Stomach (tissue), 9 donors: ENCODE data around the gene SURF6. TPM values are rescaled to one million over a fixed set of nuclear protein-coding genes. Genes with fewer than 3 reads are reported as not detected.
A peak's percentile ranks its signal among the peaks of the same experiment; 100 is the strongest.

Experiments used
- DNase-seq, 2 donors: peaks; one replicate each; pipeline versions ENCODE4 v3.0.0 to v3.0.0-alpha.2; 2013 to 2019
- H3K27ac ChIP-seq, 5 donors: fragments of 200-600 bp in 4 of 5; sonication (generic) in 4 of 5; one replicate each; pipeline ENCODE4 v1.5.1; 2013 to 2019; ENCODE audit warnings: mild to moderate bottlenecking in 1 of 5, moderate library complexity in 1 of 5
- H3K27me3 ChIP-seq, 3 donors: fragments of 200-600 bp; sonication (generic); one replicate each; pipeline ENCODE4 v1.5.1; 2017 to 2019; ENCODE audit warnings: mixed run types in 1 of 3
- H3K36me3 ChIP-seq, 4 donors: fragments of 200-600 bp; sonication (generic); 1 replicate in 3 of 4; 2 replicates in 1 of 4; pipeline ENCODE4 v1.5.1; 2016 to 2019
- H3K4me1 ChIP-seq, 4 donors: fragments of 200-600 bp; sonication (generic); one replicate each; pipeline ENCODE4 v1.5.1; 2016 to 2019
- H3K4me3 ChIP-seq, 4 donors: fragments of 200-600 bp; sonication (generic) in 3 of 4; one replicate each; pipeline ENCODE4 v1.5.1; 2016 to 2019; ENCODE audit warnings: mild to moderate bottlenecking in 1 of 4
- H3K9me3 ChIP-seq, 4 donors: fragments of 200-600 bp; sonication (generic); one replicate each; pipeline ENCODE4 v1.5.1; 2016 to 2019
- EP300 ChIP-seq: sonication (generic); formaldehyde crosslinking; IDR thresholded peaks from one replicate; pipeline ENCODE4 v1.6.1; 2017; ENCODE audit warnings: antibody characterized with exemption
- POLR2A ChIP-seq, 4 donors: fragments of 450-650 bp; IDR thresholded peaks; one replicate each; pipeline ENCODE4 v1.6.1; 2016; ENCODE audit warnings: antibody characterized with exemption in 4 of 4, control low read depth in 2 of 4, mild to moderate bottlenecking in 1 of 4, moderate library complexity in 1 of 4
- POLR2AphosphoS5 ChIP-seq, 3 donors: sonication (generic); formaldehyde crosslinking; IDR thresholded peaks; one replicate each; pipeline ENCODE4 v1.6.1; 2016; ENCODE audit warnings: antibody characterized with exemption in 3 of 3
- WGBS, 5 donors: extraction: QIAGEN DNeasy Blood & Tissue Kit in 3 of 5; methylation state at CpG; one replicate each; pipeline versions ENCODE4 v1.1.5 to v1.1.7; 2013 to 2018; 5-methylcytosine and 5-hydroxymethylcytosine counted together
- intact Hi-C: fragments of 100-400 bp; cut with DNase I; formaldehyde crosslinking; loops from one replicate; pipeline ENCODE4 v1.15.1; 2023; ENCODE audit warnings: low total_unique reads
- polyA plus RNA-seq, 3 donors: library from polyadenylated mRNA; stranded (reverse); fragments of 200-250 nt; gene quantifications; one replicate each; pipeline ENCODE4 v1.2.3, GENCODE V29; 2013
- total RNA-seq, 5 donors: library from RNA; depleted of rRNA; stranded (reverse); fragments of >200 nt; gene quantifications; one replicate each; pipeline versions ENCODE4 v1.1.0 to v1.2.3, GENCODE V29; 2014 to 2016
- TF ChIP-seq, protein P1 (sequence below), 7 experiments: fragments of 450-650 bp in 4 of 7; fragments of 200-600 bp in 3 of 7; sonication (generic) in 3 of 7; IDR thresholded peaks; one replicate each; pipeline ENCODE4 v1.5.1; 2016 to 2019; ENCODE audit warnings: antibody characterized with exemption in 7 of 7, control low read depth in 2 of 7, mild to moderate bottlenecking in 1 of 7
- donor health status: healthy with polysubstance abuse.
- donor health status: Bipolar disorder and iron deficiency.
- donor health status: healthy.

The SURF6 gene
- total and polyA plus RNA-seq, 8 donors = 2.9 to 138 (median 14.1) TPM

DNA sequence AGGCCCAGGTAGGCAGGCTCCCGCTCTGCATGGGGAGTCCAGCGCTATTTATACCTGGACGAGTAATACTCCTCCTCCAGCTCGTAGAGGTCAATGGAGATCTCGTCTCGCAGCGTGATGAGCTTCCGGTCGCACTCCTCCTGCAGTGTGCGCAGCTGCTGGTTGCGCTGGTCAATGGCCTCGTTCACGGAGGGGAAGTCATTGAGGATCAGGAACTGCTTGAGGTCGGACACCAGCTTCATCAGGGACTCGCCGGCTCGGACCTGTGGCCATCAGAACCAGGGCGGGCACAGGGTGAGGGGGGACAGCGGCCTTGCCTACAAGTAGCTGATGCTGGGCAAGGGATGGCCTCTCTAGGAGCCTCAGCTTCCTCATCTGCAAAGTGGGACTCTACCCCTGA is 8.1 kb upstream of the SURF6 start:
- H3K9me3 ChIP-seq = no peaks in the 10 kb centered on the region
- no peak overlapping the region for H3K27ac ChIP-seq
- H3K4me1 ChIP-seq = peaks cover 16 to 55% (median 29%) of the 10 kb centered on the region in 4 donors
- no peak overlapping the region for H3K4me3 ChIP-seq
- no peak for DNase-seq
- TF ChIP-seq POLR2AphosphoS5 (IDR thresholded peaks at IDR 0.05) = no peak
- TF ChIP-seq POLR2A (IDR thresholded peaks at IDR 0.05) = no peak
- TF ChIP-seq, protein P1, sequence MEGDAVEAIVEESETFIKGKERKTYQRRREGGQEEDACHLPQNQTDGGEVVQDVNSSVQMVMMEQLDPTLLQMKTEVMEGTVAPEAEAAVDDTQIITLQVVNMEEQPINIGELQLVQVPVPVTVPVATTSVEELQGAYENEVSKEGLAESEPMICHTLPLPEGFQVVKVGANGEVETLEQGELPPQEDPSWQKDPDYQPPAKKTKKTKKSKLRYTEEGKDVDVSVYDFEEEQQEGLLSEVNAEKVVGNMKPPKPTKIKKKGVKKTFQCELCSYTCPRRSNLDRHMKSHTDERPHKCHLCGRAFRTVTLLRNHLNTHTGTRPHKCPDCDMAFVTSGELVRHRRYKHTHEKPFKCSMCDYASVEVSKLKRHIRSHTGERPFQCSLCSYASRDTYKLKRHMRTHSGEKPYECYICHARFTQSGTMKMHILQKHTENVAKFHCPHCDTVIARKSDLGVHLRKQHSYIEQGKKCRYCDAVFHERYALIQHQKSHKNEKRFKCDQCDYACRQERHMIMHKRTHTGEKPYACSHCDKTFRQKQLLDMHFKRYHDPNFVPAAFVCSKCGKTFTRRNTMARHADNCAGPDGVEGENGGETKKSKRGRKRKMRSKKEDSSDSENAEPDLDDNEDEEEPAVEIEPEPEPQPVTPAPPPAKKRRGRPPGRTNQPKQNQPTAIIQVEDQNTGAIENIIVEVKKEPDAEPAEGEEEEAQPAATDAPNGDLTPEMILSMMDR (IDR thresholded peaks at IDR 0.05) = no peak
- TF ChIP-seq EP300 = no peak
- 95 to 97% (median 96%) methylated on average over 15 to 19 of the region's 19 CpGs for WGBS, 5 donors
- H3K36me3 ChIP-seq = peaks cover 58 to 71% (median 70%) of the 10 kb centered on the region in 4 donors
- no peaks in the 10 kb centered on the region for H3K27me3 ChIP-seq
- intact Hi-C loops = no loop called here

DNA sequence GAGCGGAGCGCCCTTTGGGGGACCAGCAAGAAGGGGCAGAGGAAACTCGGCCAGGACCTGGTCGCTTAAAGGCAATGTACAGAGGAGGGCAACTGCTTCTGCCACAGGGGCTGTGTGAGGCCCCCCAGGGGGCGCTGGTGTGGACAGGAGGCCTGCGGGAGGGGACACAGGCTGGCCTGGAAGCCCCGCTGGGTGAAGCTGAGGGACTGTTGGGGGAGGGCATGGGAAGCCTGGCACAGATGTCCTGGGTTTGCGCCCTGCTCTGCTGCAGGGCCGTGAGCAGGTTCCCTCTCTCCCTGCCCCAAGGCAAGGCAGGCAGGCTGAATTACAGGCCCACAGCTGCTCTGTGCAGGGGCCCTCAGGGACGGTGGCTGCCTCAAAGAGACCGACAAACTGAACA is 6.6 kb upstream of the SURF6 start:
- no peak for TF ChIP-seq POLR2A (IDR thresholded peaks at IDR 0.05)
- TF ChIP-seq, protein P1 (IDR thresholded peaks at IDR 0.05) = no peak
- TF ChIP-seq EP300 = no peak
- no peak for TF ChIP-seq POLR2AphosphoS5 (IDR thresholded peaks at IDR 0.05)
- peak overlapping the region in 2 of 5 donors; percentile 21 to 38 for H3K27ac ChIP-seq

DNA sequence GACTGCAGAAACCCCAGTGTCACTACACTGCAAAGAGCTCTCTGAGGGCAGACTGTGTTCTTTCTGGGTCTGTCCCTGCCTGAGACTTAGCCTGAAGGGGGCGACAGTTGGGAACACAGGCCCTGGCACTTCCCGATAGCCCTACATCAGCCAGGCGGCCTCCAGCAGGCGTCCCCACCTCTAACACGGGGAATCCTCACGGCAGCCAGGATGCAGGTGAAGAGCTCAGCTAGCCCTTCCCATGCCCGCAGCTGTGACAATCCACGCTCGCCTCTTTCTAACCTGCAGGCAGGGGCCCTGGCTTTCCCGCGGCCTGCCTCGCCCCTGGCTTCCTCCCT is 6.0 kb upstream of the SURF6 start:
- DNase-seq = no peak
- peaks cover 12 to 48% (median 19%) of the 10 kb centered on the region in 4 donors for H3K4me1 ChIP-seq
- H3K4me3 ChIP-seq = no peak overlapping the region
- peaks cover 58 to 78% (median 72%) of the 10 kb centered on the region in 4 donors for H3K36me3 ChIP-seq
- H3K27ac ChIP-seq = peak overlapping the region in 2 of 5 donors; percentile 21 to 38
- TF ChIP-seq POLR2A (IDR thresholded peaks at IDR 0.05) = no peak
- no peak for TF ChIP-seq POLR2AphosphoS5 (IDR thresholded peaks at IDR 0.05)
- no peak for TF ChIP-seq EP300
- TF ChIP-seq, protein P1 (IDR thresholded peaks at IDR 0.05) = no peak
- no peaks in the 10 kb centered on the region for H3K27me3 ChIP-seq
- intact Hi-C loops = no loop called here
- WGBS, 5 donors = 75 to 94% (median 82%) methylated on average over 5 to 12 of the region's 12 CpGs
- no peaks in the 10 kb centered on the region for H3K9me3 ChIP-seq

More for the DNA sequence above, 6.6 kb upstream of the SURF6 start:
- Histone ChIP-seq H3K4me3 (no peak overlapping the region), H3K27me3 (no peaks in the 10 kb centered on the region), H3K9me3 (no peaks in the 10 kb centered on the region), H3K4me1 (peaks cover 14 to 50% (median 22%) of the 10 kb centered on the region in 4 donors), H3K36me3 (peaks cover 58 to 78% (median 72%) of the 10 kb centered on the region in 4 donors)
- intact Hi-C loops = no loop called here
- 76 to 86% (median 85%) methylated on average over 10 to 11 of the region's 11 CpGs for WGBS, 5 donors
- DNase-seq = no peak

DNA sequence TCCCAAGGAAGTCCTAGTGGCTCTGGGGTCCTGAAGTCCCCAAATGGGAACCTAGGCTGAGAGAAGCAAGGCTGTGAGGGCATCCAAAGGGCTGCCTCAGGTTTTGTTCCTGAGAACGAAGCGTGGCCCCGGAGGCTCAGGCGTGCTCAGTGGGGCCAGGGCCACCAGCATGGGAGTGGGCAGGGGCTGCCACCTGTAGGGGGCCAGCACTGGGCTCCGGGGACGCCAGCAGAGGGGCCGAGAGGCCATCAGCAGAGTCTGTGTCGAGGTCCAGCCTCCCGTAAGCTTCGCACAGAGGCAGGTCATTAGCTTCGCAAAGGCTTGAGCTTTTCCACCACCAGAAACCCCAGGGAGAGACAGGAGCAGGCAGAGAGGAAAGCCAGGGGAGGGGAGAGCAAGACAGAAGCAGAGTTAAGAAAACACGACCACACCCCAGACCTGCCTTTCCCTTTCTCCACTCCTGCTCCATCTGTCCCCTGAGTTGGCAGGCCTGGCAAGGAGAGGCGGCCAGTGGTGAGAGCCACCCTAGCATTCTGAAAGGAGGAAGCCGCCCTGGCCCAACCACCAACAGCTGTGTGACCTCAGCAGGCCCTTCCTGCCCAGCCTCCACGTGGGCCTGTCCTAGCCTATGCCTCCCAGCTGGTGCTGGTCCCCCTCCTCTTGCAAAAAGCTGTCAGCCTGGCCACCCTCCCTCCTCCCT is 5.5 kb upstream of the SURF6 start:
- Histone ChIP-seq H3K9me3 (no peaks in the 10 kb centered on the region), H3K27me3 (no peaks in the 10 kb centered on the region), H3K4me1 (peaks cover 9 to 48% (median 19%) of the 10 kb centered on the region in 4 donors), H3K4me3 (peak overlapping the region in 1 of 4 donors; percentile 4), H3K27ac (peak overlapping the region in 3 of 5 donors; percentile 20 to 39 (median 21)), H3K36me3 (peaks cover 58 to 78% (median 72%) of the 10 kb centered on the region in 4 donors)
- WGBS, 5 donors = 83 to 89% (median 84%) methylated on average over 13 to 15 of the region's 15 CpGs
- TF ChIP-seq POLR2AphosphoS5 (IDR thresholded peaks at IDR 0.05) = no peak
- TF ChIP-seq, protein P1 (IDR thresholded peaks at IDR 0.05) = no peak
- no peak for TF ChIP-seq POLR2A (IDR thresholded peaks at IDR 0.05)
- TF ChIP-seq EP300 = no peak
- no peak for DNase-seq
- intact Hi-C loops = no loop called here
